ENCODE data around the gene MAU2.

MAU2 gene

GRCh38 chr19:19308373-19308772 lies 12.3 kb upstream of the MAU2 start:
- FAIRE-seq: no peak

DNA sequence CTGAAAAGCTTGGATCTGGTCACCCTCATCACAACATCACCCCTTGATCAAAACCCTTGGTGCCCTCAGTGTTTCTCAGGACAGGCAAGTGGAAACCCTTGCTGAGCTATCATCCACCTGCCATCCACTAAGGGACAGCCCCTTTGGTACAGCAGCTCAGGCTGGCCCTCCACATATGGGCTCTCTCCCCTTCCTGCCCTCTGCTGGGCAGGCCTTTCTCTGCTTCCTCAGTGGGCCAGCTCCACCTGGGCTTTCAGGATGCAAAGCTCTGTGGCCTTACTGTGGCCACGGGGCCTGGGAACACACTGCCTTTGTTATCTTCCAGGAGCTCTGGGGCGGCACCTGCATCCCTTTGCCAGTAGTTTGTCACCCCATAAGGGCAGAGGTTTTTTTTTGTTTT lies 5.2 kb upstream of the MAU2 start:
- no peak for FAIRE-seq

DNA sequence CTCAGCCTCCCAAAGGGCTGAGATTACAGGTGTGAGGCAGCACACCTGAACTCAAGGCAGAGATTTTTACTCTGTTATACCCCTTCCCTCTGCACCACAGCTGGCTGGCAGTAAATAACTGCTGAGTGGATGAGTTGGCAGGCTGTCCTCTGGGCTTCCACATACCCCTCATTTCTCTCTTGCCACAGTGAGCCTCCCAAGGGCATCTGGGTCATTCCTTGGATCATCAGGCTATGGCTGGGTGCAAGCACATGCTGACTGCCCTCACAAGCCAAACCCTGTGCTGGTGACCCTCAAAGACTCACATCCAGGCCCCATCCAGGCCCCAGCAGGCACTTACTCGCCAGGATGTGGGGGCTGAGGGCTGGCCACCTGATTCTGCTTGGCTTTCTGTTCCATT lies 4.5 kb upstream of the MAU2 start:
- FAIRE-seq: no peak

DNA sequence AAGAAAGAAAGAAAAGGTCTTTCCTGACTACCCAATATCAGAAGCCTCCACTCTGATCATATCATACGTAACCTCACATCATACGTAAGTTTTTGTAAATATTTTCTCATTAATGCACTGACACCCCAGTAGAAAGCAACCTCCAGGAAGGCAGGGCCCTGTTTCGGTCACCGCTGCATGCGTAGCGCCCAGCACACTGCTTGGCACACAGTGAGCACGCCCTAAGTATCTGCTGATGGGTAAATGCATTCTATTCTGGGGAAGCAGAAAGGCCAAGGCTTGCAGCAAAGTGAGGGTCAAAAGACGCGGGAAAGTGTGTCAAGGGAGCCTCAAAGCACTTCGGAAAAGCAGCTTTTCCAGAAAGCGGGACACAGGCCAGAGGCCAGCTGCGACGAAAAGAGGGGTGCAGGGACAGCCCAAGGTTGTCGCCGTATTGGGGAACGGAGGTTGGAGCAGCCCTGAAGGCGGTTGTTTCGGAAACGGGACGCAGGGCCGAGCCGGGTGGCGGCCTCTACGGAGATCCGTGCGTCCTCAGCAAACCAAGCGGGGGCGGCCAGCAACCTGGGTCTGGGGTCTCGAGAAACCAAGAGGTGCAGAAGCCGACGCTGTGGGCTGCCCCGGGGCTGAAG lies 783 bp upstream of the MAU2 start:
- no peak for FAIRE-seq

- FAIRE-seq: no peak
Measured at GRCh38 chr19:19321141-19321577, 530 bp downstream of the MAU2 start.

GRCh38 chr19:19324059-19324770 lies 3.6 kb downstream of the MAU2 start:
- no peak for FAIRE-seq

DNA sequence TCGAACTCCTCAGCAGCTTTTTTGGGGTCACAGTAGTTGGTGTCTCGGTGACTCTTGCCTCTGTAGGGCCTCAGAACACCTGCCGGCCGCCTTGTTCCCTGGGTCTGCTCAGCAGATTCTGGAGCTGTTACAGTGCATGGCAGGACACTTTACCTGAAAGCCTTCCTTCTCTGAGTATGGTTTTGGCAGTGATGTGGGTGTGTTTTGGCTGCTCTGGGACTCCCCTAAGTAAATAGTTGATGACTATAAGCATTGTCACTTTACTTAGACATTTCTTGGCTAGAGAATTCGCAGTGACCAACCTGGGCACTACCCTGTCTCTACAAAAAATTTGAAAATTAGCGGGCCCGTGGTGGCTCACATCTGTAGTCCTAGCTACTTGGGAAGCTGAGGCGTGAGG lies 7.0 kb downstream of the MAU2 start:
- FAIRE-seq: no peak

DNA sequence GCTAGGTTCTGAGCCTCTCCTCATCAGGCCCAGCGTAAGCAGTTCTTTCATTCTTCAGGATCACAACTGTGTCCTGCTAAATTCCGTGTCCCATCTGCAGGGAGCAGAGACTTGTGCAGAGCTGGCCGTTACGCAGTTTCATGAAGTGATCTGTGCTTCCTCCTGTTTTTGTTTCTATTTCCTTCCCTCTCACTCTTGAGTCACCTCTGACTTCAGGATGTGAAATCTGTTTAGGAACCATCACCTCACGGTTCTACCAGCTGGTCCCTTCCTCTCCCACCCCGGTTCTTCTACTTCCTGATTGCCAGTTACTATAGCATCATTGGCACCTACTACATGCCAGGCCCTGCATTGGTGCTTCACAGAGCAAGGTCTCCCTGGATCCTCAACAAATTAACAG lies 8.5 kb downstream of the MAU2 start:
- no peak for FAIRE-seq

GRCh38 chr19:19334063-19334988 lies 13.7 kb downstream of the MAU2 start:
- no peak for FAIRE-seq

DNA sequence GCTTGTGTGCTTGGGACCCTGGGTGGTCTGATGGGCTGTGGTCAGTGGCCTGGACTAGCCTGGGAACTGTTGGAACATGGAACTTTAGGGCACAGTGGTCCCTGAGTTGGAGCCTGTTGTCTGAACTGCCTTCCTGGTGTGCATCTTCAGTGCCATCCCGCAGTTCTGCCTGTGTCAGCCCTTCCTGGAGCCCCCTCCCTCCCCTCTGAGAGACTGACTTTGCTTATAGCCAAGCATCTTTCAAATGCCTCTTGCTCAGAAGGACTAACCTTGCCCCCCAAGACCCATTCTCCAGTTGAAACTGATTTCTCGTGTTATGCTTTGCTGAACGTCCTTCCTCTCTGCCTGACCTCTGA lies 14.3 kb downstream of the MAU2 start:
- no peak for FAIRE-seq

DNA sequence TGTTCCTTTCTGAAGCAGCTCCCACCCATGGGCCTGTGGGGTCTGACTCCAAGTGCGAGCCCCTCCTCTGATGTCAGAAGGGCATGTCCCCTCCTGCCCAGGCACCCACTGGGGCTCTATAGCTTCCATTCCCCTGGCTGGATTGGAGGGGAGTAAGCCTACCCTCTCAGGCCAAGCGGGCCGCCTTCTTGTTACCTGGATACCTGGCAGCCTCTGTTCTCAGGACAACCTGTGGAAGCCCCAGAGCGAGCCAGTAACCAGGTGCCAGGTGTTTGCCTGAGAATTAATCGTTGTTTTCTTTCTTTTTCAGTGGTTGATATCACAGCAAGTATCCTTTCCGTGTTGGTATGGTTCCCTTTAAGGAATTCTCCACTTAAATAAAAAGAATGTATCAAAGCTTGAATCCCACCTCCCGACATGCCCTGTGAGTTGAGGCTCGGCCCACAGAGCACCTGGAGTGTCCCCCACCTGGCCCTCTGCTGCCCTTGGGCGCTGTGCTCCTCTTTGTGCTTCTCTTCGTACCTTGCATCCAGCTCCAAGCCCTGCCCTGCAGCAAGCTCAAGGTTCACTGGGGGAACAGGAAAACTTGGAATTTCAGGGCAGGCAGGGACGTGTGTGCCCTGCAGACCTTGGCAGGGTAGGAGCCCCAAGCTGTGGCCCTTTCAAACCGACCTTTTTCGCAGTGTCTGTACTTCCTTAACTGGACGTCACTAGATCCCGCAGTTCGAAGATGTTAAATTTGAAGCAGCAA lies 15.0 kb downstream of the MAU2 start:
- no peak for FAIRE-seq

DNA sequence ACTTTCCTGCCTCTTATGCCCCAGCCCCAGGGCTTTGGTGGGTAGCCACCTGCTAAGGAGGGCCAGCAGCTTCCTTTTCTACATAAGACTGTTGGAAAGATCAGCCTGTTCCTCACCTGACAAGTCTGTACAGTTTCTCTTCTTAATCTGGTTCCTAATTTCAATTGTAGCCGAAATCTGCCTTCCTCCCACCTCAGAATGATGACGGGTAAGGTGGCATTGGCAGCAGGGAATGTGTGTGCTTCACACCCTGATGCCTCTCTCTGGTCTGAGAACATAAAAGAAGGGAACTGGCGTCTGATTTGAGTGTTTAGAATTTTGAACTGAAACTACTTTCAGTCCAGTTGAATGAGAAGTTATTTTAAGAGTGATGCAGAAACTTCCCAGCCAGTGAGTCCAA lies 16.0 kb downstream of the MAU2 start:
- no peak for FAIRE-seq

DNA sequence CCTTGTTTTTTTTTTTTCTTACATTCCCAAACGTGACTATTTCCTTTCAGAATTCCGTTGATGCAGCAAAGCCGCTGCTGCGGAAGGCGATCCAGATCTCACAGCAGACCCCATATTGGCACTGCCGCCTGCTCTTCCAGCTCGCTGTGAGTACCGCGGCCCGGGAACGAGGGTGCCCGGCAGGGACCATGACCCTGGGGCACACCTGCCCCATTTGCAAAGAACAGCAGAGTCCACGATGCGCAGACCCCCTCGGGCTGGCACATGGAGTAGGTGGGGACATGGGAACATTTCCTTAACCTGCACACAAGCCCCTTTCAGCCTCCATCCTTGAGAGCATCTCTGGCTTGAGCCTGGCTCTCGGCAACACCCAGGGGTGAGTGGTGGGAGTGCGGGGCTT lies 16.5 kb downstream of the MAU2 start:
- FAIRE-seq: no peak

DNA sequence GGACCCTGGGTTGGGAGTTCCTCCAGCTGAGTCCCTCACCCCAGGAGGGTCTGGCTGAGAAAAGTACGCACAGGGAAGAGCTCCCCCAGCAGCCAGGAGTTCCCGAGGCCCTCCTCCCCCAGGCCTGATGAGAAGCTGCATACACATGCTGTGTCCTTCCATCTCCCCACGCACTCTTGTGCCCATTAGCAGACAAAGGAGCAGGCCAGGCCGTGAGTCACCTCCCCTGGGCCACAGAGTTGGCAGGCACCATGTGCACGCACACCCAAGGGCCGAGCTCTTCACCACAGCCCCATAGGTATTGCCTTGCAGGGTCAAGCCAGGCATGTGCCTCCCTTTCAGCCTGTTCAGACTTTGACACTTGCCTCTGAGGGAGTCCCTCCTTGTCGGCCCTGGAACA lies 17.5 kb downstream of the MAU2 start:
- FAIRE-seq: no peak

DNA sequence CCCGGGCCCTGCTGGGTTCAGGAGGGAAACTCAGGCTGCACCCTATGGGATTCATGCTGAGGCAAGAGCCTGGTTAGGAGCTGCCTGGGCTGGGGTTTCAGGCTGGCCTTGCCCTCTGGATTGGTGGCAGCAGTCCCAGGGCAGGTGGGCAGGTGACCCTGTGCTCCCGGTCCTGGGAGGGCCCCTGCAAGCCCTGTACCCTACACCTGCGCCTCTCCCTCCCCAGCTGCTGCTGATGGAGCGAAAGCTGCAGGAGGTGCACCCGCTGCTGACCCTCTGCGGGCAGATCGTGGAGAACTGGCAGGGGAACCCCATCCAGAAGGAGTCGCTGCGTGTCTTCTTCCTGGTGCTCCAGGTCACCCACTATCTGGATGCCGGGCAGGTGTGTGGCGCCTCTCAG lies 20.4 kb downstream of the MAU2 start:
- no peak for FAIRE-seq

DNA sequence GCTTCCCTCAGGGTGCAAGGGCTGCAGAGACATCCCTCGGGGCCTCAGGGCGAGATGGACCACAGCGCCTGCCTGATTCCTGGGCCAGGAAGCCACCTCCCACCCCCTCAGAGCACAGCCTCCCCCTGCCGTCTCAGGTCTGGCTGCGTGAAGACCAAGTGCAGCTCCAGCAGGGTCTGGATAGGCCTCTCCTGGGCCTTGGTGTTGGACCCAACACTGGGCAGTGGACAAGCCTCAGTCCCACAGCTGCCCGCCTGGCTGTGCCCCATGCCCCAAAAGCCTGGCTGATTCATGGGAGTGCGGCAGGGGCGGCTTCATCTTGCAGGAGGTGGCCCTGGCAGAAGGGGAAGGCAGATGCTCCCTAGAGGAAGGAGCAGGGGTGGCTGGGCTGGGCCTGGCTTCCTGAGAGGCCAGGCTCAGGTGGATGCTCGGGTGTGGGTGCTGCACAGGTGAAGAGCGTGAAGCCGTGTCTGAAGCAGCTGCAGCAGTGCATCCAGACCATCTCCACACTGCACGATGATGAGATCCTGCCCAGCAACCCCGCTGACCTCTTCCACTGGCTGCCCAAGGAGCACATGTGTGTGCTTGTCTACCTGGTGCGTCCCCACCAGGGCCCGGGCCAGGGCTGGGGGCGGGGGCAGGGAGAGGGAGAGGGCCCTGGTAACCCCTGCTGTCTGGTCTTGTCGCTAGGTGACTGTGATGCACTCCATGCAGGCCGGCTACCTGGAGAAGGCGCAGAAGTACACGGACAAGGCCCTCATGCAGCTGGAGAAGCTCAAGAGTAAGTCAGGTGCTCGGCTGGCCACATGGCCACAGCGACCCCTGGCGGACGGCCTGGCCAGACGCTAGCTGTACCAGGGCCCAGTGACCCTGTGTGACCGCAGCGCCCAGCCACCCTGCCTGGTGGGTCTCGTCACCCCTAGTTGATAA lies 21.7 kb downstream of the MAU2 start:
- no peak for FAIRE-seq

GRCh38 chr19:19343016-19343362 lies 22.4 kb downstream of the MAU2 start:
- FAIRE-seq: no peak

- no peak for FAIRE-seq
Measured at GRCh38 chr19:19343762-19344161, 23.1 kb downstream of the MAU2 start.

GRCh38 chr19:19345232-19345631 lies 24.6 kb downstream of the MAU2 start:
- FAIRE-seq: no peak

DNA sequence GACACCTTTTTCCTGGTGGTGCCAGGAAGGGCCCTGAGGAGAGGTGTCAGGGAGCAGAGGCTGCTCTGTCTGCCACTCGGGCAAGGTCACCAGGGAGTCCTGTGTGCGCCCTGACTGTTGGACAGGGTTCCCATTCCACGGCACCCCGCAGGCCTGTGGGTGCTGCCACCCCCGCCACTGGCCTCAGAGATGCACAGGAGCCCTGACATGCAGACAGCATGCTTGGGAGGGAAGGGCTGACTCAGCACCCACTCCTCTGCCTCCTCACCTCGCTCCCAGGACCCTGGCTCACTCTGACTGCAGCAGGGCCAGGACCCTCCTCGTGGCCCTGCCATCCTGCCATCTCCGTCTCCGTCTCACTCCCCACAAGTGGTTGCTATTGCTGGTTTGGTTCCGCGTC lies 25.3 kb downstream of the MAU2 start:
- no peak for FAIRE-seq

DNA sequence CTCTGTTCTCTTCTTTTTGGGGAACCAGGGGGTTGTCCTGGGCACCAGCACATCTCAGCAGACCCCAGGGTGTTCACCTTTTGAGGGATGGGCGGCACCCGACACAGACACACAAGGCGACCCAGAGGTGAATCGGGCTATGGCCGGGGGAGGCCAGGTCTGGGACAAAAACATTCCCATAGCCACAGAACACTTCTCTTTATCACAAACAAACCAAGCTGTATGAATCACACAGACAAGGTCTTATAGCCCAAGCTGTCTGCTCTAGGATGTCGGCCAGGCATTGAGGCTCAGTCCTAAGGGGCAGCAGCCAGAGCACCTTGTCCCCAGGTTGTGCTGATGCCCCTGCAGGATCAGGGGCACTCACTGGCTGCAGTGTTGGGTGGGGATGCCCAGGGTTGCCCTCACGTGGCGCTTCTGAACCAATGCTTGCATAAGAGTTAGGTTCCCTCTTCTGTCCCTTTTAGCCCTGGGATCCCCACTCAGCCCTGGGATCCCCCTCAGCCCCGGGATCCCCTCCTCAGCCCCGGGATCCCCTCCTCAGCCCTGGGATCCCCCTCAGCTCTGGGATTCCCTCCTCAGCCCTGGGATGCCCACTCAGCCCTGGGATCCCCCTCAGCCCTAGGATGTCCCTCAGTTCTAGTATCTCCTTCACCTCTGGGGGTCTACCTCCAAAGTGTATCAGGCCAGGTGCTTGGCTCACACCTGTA lies 26.9 kb downstream of the MAU2 start:
- FAIRE-seq: no peak

Measured in endometrium (tissue), 2 donors.